Kidney (tissue), 14 donors: ENCODE measurements around the gene PDC. TPM values are rescaled to one million over a fixed set of nuclear protein-coding genes. Genes with fewer than 3 reads are reported as not detected.

Experiments used
- DNase-seq, 5 donors: peaks; one replicate each; pipeline ENCODE4 v3.0.0-alpha.2; 2013 to 2020
- FAIRE-seq: peaks from 2 replicates; lab custom pipeline; 2012; peaks lifted over from hg19 to GRCh38; lab: Jason Lieb, UNC
- H3K27ac ChIP-seq, 2 donors: one replicate each; pipeline ENCODE4 v1.7.0; 2013; ENCODE audit warnings: low read depth in 2 of 2, low read length in 2 of 2, inconsistent platforms in 1 of 2
- H3K27me3 ChIP-seq: one replicate; pipeline ENCODE4 v1.7.1; 2013; ENCODE audit warnings: low read length, inconsistent platforms; ENCODE audit not compliant: control insufficient read depth, insufficient read depth
- H3K36me3 ChIP-seq, 3 donors: one replicate each; pipeline versions ENCODE4 v1.7.0 to v1.7.1; 2013; ENCODE audit warnings: low read length in 3 of 3, control low read depth in 1 of 3, inconsistent platforms in 1 of 3; ENCODE audit not compliant: insufficient read depth in 3 of 3, control insufficient read depth in 2 of 3
- H3K4me1 ChIP-seq, 3 donors: one replicate each; pipeline versions ENCODE4 v1.7.0 to v1.7.1; 2013; ENCODE audit warnings: low read length in 3 of 3, inconsistent platforms in 1 of 3, low read depth in 1 of 3; ENCODE audit not compliant: control insufficient read depth in 2 of 3, insufficient read depth in 2 of 3
- H3K4me3 ChIP-seq, 3 donors: one replicate each; pipeline versions ENCODE4 v1.7.0 to v1.8.1; 2013; ENCODE audit warnings: low read length in 3 of 3, control low read depth in 1 of 3, inconsistent platforms in 1 of 3
- H3K9ac ChIP-seq, 3 donors: one replicate each; pipeline versions ENCODE4 v1.7.0 to v1.7.1; 2013; ENCODE audit warnings: low read length in 3 of 3, control low read depth in 1 of 3, inconsistent platforms in 1 of 3
- H3K9me3 ChIP-seq, 3 donors: one replicate each; pipeline versions ENCODE4 v1.7.0 to v1.7.1; 2013; ENCODE audit warnings: low read length in 3 of 3, control low read depth in 1 of 3, inconsistent platforms in 1 of 3; ENCODE audit not compliant: control insufficient read depth in 2 of 3, insufficient read depth in 1 of 3
- CTCF ChIP-seq: IDR thresholded peaks from 3 replicates; pipeline ENCODE4 v1.5.1; 2012; ENCODE audit warnings: mild to moderate bottlenecking, moderate library complexity, borderline replicate concordance; ENCODE audit not compliant: insufficient read depth; ENCODE audit errors: extremely low read depth
- intact Hi-C: fragments of 100-400 bp; cut with DNase I; formaldehyde crosslinking; loops from one replicate; pipeline ENCODE4 v1.11.1; 2022
- polyA plus RNA-seq: library from polyadenylated mRNA; stranded (reverse); fragments of 350-450 nt; fragmentation: Illumina TruSeq; extraction: RNeasy Lipid Tissue Mini Kit (QIAGEN cat#74804); gene quantifications from one replicate; pipeline ENCODE4 v1.2.3, GENCODE V29; 2014; ENCODE audit warnings: low read depth, low replicate concordance; ENCODE audit not compliant: insufficient read depth
- total RNA-seq: library from RNA; stranded (reverse); fragmentation: NEBNext Ultra II Directional; extraction: Animal tissue kit (Norgen Biotek cat#: 25700); gene quantifications from one replicate; pipeline ENCODE4 v1.2.1, GENCODE V29; 2021
- donor health status: control.
- donor health status: control.
- donor health status: control.
- donor health status: control.
- donor health status: control.
- donor health status: DM: yes; HTN: yes; CAD: no.
- donor health status: Normal renal cell carcinoma (clear cell type).

PDC gene
- total and polyA plus RNA-seq, 2 donors from 2014 or later, result not detected

- intact Hi-C loops, result no loop called here
- no peaks in the 10 kb centered on the region for H3K27me3 ChIP-seq
- no peak for FAIRE-seq
These were observed 31.8 kb upstream of the PDC start for GRCh38 chr1:186492531-186493291.

GRCh38 chr1:186491336-186491735, 30.4 kb upstream of the PDC start:
- no peak for TF ChIP-seq CTCF
- DNase-seq, result no peak
- FAIRE-seq, result no peak
- intact Hi-C loops, result no loop called here
- no peaks in the 10 kb centered on the region for H3K36me3 ChIP-seq
- H3K27ac ChIP-seq, result no peak overlapping the region
- H3K4me3 ChIP-seq, result no peak overlapping the region
- no peak overlapping the region for H3K9ac ChIP-seq
- H3K27me3 ChIP-seq, result no peaks in the 10 kb centered on the region
- H3K4me1 ChIP-seq, result no peaks in the 10 kb centered on the region
- no peaks in the 10 kb centered on the region for H3K9me3 ChIP-seq

More at GRCh38 chr1:186492531-186493291, 31.8 kb upstream of the PDC start:
- Histone ChIP-seq H3K27ac (no peak overlapping the region), H3K9me3 (no peaks in the 10 kb centered on the region), H3K4me1 (no peaks in the 10 kb centered on the region), H3K9ac (no peak overlapping the region), H3K4me3 (no peak overlapping the region), H3K36me3 (no peaks in the 10 kb centered on the region)
- DNase-seq, result no peak
- TF ChIP-seq CTCF, result no peak

GRCh38 chr1:186487163-186487562, 26.2 kb upstream of the PDC start:
- H3K9ac ChIP-seq, result no peak overlapping the region
- no peak for TF ChIP-seq CTCF
- no peak overlapping the region for H3K27ac ChIP-seq
- no peaks in the 10 kb centered on the region for H3K27me3 ChIP-seq
- intact Hi-C loops, result no loop called here
- no peak overlapping the region for H3K4me3 ChIP-seq
- no peak for DNase-seq
- H3K9me3 ChIP-seq, result no peaks in the 10 kb centered on the region
- H3K4me1 ChIP-seq, result no peaks in the 10 kb centered on the region
- no peaks in the 10 kb centered on the region for H3K36me3 ChIP-seq
- FAIRE-seq, result no peak
